Aorta (tissue), 5 donors: Measurements from ENCODE around the gene FERMT2. TPM values are rescaled to one million over a fixed set of nuclear protein-coding genes. Genes with fewer than 3 reads are reported as not detected.
"Not testable (repeated sequence)": the region's sequence is repeated elsewhere in the genome, so short reads cannot be mapped to it uniquely, and the experiment has no call there.

ENCODE experiments used
- ATAC-seq: fragments of 200-7000 bp; cut with Tn5 transposase; one replicate; pipeline ENCODE4 v1.9.1; 2022; ENCODE audit warnings: moderate library complexity; ENCODE audit not compliant: low FRiP score
- DNase-seq, 2 donors: peaks; one replicate each; pipeline ENCODE4 v3.0.0-alpha.2; 2020
- H3K27ac ChIP-seq, 2 donors: one replicate each; pipeline ENCODE4 v1.5.1; 2013; ENCODE audit warnings: low read length in 2 of 2, mild to moderate bottlenecking in 2 of 2, moderate library complexity in 2 of 2, control low read depth in 1 of 2, inconsistent platforms in 1 of 2, low read depth in 1 of 2
- H3K27me3 ChIP-seq, 2 donors: one replicate each; pipeline ENCODE4 v1.6.1; 2013; ENCODE audit warnings: control low read depth in 1 of 2, low read length in 1 of 2, mild to moderate bottlenecking in 1 of 2, moderate library complexity in 1 of 2; ENCODE audit not compliant: insufficient read depth in 2 of 2, control insufficient read depth in 1 of 2
- H3K36me3 ChIP-seq, 2 donors: one replicate each; pipeline ENCODE4 v1.6.1; 2013; ENCODE audit warnings: control low read depth in 1 of 2, low read length in 1 of 2, mild to moderate bottlenecking in 1 of 2; ENCODE audit not compliant: insufficient read depth in 2 of 2, control insufficient read depth in 1 of 2
- H3K4me1 ChIP-seq, 2 donors: one replicate each; pipeline ENCODE4 v1.6.1; 2013; ENCODE audit warnings: low read length in 2 of 2, control low read depth in 1 of 2, mild to moderate bottlenecking in 1 of 2, moderate library complexity in 1 of 2; ENCODE audit not compliant: insufficient read depth in 2 of 2, control insufficient read depth in 1 of 2
- H3K4me3 ChIP-seq, 2 donors: one replicate each; pipeline ENCODE4 v1.5.1; 2013; ENCODE audit warnings: low read length in 2 of 2, control low read depth in 1 of 2, mild to moderate bottlenecking in 1 of 2
- H3K9me3 ChIP-seq: one replicate; pipeline ENCODE4 v1.6.1; 2013; ENCODE audit warnings: mild to moderate bottlenecking, low read length; ENCODE audit not compliant: control insufficient read depth
- WGBS, 2 donors: extraction: QIAGEN DNeasy Blood & Tissue Kit; methylation state at CpG; one replicate each; pipeline ENCODE4 v1.1.7; 2013; 5-methylcytosine and 5-hydroxymethylcytosine counted together
- intact Hi-C, 2 donors: fragments of 100-400 bp; cut with DNase I; formaldehyde crosslinking; loops; one replicate each; pipeline versions ENCODE4 v1.14.2 to v1.15.0; 2022
- polyA plus RNA-seq, 2 donors: library from polyadenylated mRNA; stranded (reverse); fragments of 200-250 nt; gene quantifications; one replicate each; pipeline ENCODE4 v1.2.3, GENCODE V29; 2013
- total RNA-seq, 2 donors: library from RNA; stranded (reverse); fragmentation: NEBNext Ultra II Directional; extraction: Animal tissue kit (Norgen Biotek cat#: 25700); gene quantifications; one replicate each; pipeline ENCODE4 v1.2.1, GENCODE V29; 2021
- donor health status: healthy with polysubstance abuse.
- donor health status: Bipolar disorder and iron deficiency.
- donor health status: DM: no; HTN: no; CAD: no.
- donor health status: DM: no; HTN: no; CAD: no.
- donor health status: DM: yes; HTN: yes; CAD: no.

Gene FERMT2
- total and polyA plus RNA-seq, 4 donors: 63.0 to 310 (median 162) TPM

GRCh38 chr14:52875707-52876106 lies 75.1 kb downstream of the FERMT2 start:
- DNase-seq (no peak), ATAC-seq (no peak)
- no peaks in the 10 kb centered on the region for H3K9me3 ChIP-seq
- no peak overlapping the region for H3K4me3 ChIP-seq
- intact Hi-C loops: loop anchor here in 1 of 2 donors (2.0 kb wide), 1 partner anchor 75 kb away; the partner anchor contains the start of gene FERMT2
- H3K27ac ChIP-seq: peak overlapping the region in 1 of 2 donors; percentile 67
- 58 to 61% methylated on average over 4 of the region's 4 CpGs for WGBS, 2 donors
- H3K36me3 ChIP-seq: peaks cover 11 to 12% of the 10 kb centered on the region in 2 donors
- H3K27me3 ChIP-seq: no peaks in the 10 kb centered on the region
- no peaks in the 10 kb centered on the region for H3K4me1 ChIP-seq

- H3K4me1 ChIP-seq: no peaks in the 10 kb centered on the region
- H3K27me3 ChIP-seq: no peaks in the 10 kb centered on the region
- intact Hi-C loops: no loop called here
- WGBS, 2 donors: 66 to 70% methylated on average over 1 of the region's 1 CpG
- H3K4me3 ChIP-seq: no peak overlapping the region
- DNase-seq: no peak
- H3K36me3 ChIP-seq: peaks cover 11 to 14% of the 10 kb centered on the region in 2 donors
- H3K9me3 ChIP-seq: no peaks in the 10 kb centered on the region
- H3K27ac ChIP-seq: no peak overlapping the region
- no peak for ATAC-seq
These were observed 76.5 kb downstream of the FERMT2 start for GRCh38 chr14:52874389-52874788.

DNA sequence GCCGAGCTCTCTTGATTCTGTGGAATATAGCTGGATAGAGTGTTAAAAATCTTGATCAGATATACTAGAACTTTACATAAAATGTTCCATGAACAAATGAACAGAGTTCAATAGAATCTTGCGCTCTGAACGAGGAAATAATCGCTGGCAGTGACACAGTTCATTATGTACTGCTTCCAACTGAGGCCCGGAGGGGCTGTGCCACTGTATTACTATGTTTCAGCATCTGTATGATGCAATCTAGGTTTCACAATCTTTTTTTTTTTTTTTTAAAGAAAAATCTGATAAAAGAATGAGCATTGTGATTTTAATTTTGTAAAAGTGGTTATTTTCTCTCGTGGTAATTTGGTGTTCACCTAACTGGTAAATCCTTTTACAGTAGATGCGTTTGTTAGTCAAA lies 77.2 kb downstream of the FERMT2 start:
- H3K4me1 ChIP-seq: no peaks in the 10 kb centered on the region
- intact Hi-C loops: no loop called here
- H3K9me3 ChIP-seq: no peaks in the 10 kb centered on the region
- H3K27ac ChIP-seq: no peak overlapping the region
- DNase-seq (no peak), ATAC-seq (peak; percentile 78)
- no peaks in the 10 kb centered on the region for H3K27me3 ChIP-seq
- 61 to 70% methylated on average over 7 of the region's 7 CpGs for whole genome bisulfite sequencing, 2 donors
- H3K4me3 ChIP-seq: no peak overlapping the region
- H3K36me3 ChIP-seq: peaks cover 17% of the 10 kb centered on the region in 2 donors

GRCh38 chr14:52873065-52873464 lies 77.8 kb downstream of the FERMT2 start:
- no peak for DNase-seq
- no peak for ATAC-seq
- peak overlapping the region in 1 of 2 donors; percentile 36 for H3K27ac ChIP-seq
- no peaks in the 10 kb centered on the region for H3K4me1 ChIP-seq
- no peak overlapping the region for H3K4me3 ChIP-seq
- 74 to 77% methylated on average over 4 of the region's 4 CpGs for WGBS, 2 donors
- H3K9me3 ChIP-seq: no peaks in the 10 kb centered on the region
- H3K27me3 ChIP-seq: no peaks in the 10 kb centered on the region
- intact Hi-C loops: no loop called here
- peaks cover 19 to 20% of the 10 kb centered on the region in 2 donors for H3K36me3 ChIP-seq

GRCh38 chr14:52871606-52872005 lies 79.2 kb downstream of the FERMT2 start:
- H3K36me3 ChIP-seq: peaks cover 19 to 20% of the 10 kb centered on the region in 2 donors
- no peak overlapping the region for H3K27ac ChIP-seq
- peaks cover 0 to 3% of the 10 kb centered on the region in 2 donors for H3K4me1 ChIP-seq
- no peaks in the 10 kb centered on the region for H3K9me3 ChIP-seq
- no peak for ATAC-seq
- DNase-seq: no peak
- H3K27me3 ChIP-seq: no peaks in the 10 kb centered on the region
- no peak overlapping the region for H3K4me3 ChIP-seq
- intact Hi-C loops: no loop called here
- WGBS, 2 donors: 86 to 90% methylated on average over 3 of the region's 3 CpGs

GRCh38 chr14:52868911-52869618 lies 81.8 kb downstream of the FERMT2 start:
- no peak overlapping the region for H3K4me3 ChIP-seq
- intact Hi-C loops: no loop called here
- no peaks in the 10 kb centered on the region for H3K27me3 ChIP-seq
- peaks cover 0 to 3% of the 10 kb centered on the region in 2 donors for H3K4me1 ChIP-seq
- no peak overlapping the region for H3K27ac ChIP-seq
- H3K36me3 ChIP-seq: peaks cover 20 to 23% of the 10 kb centered on the region in 2 donors
- no peaks in the 10 kb centered on the region for H3K9me3 ChIP-seq
- 93% methylated on average over 9 of the region's 9 CpGs for WGBS, 2 donors
- DNase-seq (no peak), ATAC-seq (no peak)

GRCh38 chr14:52864893-52865292 lies 86.0 kb downstream of the FERMT2 start:
- H3K4me1 ChIP-seq, ATAC-seq, DNase-seq, H3K27me3 ChIP-seq, H3K9me3 ChIP-seq, H3K4me3 ChIP-seq, intact Hi-C loops, H3K27ac ChIP-seq: not testable (repeated sequence)
- peaks cover 10 to 12% of the 10 kb centered on the region in 2 donors for H3K36me3 ChIP-seq
- WGBS, 2 donors: 95 to 97% methylated on average over 7 of the region's 7 CpGs

DNA sequence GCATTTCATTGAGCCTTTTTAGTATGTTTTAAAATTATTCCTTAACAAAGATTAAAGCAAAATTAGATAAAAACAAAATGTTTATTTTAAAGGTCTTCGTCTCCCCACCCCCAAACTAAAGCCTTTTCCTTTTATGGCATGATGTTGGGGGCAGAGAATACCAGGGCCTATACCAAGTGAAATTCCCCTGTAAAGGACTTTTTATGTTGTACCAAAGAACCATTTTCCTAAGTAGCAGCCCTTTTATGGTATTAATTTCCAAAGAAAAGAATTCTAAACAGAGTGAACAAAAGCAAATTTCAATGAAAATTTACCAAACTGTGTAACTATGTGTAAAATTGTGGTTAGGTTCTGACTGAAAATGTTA lies 87.5 kb downstream of the FERMT2 start:
- WGBS, 2 donors: 29 to 38% methylated on average over 1 of the region's 1 CpG
- intact Hi-C loops: no loop called here
- H3K27me3 ChIP-seq: no peaks in the 10 kb centered on the region
- H3K4me1 ChIP-seq: peaks cover 0 to 3% of the 10 kb centered on the region in 2 donors
- H3K27ac ChIP-seq: peak overlapping the region in 1 of 2 donors; percentile 43
- H3K9me3 ChIP-seq: no peaks in the 10 kb centered on the region
- ATAC-seq (no peak), DNase-seq (no peak)
- H3K36me3 ChIP-seq: peaks cover 3 to 7% of the 10 kb centered on the region in 2 donors
- no peak overlapping the region for H3K4me3 ChIP-seq

GRCh38 chr14:52862632-52863333 lies 88.1 kb downstream of the FERMT2 start:
- Histone ChIP-seq H3K4me1 (peaks cover 0 to 3% of the 10 kb centered on the region in 2 donors), H3K4me3 (no peak overlapping the region), H3K27ac (peak overlapping the region in 1 of 2 donors; percentile 2), H3K27me3 (no peaks in the 10 kb centered on the region), H3K9me3 (no peaks in the 10 kb centered on the region), H3K36me3 (peaks cover 3 to 8% of the 10 kb centered on the region in 2 donors)
- DNase-seq (no peak), ATAC-seq (no peak)
- 14 to 15% methylated on average over 4 of the region's 4 CpGs for WGBS, 2 donors
- intact Hi-C loops: no loop called here
